PC-3 (cell line): ENCODE data around the gene TMPRSS15. TPM values are rescaled to one million over a fixed set of nuclear protein-coding genes. Genes with fewer than 3 reads are reported as not detected.
"Not testable (repeated sequence)": the region's sequence is repeated elsewhere in the genome, so short reads cannot be mapped to it uniquely, and the experiment has no call there.

ENCODE experiments used
- ATAC-seq: fragments of 200-7000 bp; cut with Tn5 transposase; 2 replicates; pipeline ENCODE4 v1.9.1; 2020; ENCODE audit warnings: mild to moderate bottlenecking, moderate library complexity
- BruUV-seq: library from RNA; stranded (reverse); fragments of 400-500 nt; replicated peaks from 2 replicates; lab custom pipeline; 2021; lab: Mats Ljungman, UMichigan
- CTCF ChIA-PET: fragments of 300-600 bp; sonication (Branson Sonifier 250); formaldehyde crosslinking; loops from one replicate; lab custom pipeline; 2022; ENCODE audit warnings: antibody characterized with exemption; lab: Charles Lee
- POLR2A ChIA-PET: fragments of 300-600 bp; sonication (Branson Sonifier 250); formaldehyde crosslinking; loops from one replicate; lab custom pipeline; 2022; ENCODE audit warnings: antibody characterized with exemption; ENCODE audit not compliant: unreplicated experiment; lab: Charles Lee
- DNase-seq: peaks from one replicate; pipeline ENCODE4 v3.0.0-alpha.2; 2015
- H2AFZ ChIP-seq: fragments of 300-600 bp; sonication (generic); 2 replicates; pipeline ENCODE4 v1.6.0; 2016; ENCODE audit warnings: antibody characterized with exemption, low read length
- H3F3A ChIP-seq: fragments of 300-600 bp; sonication (generic); one replicate; pipeline ENCODE4 v1.6.0; 2017; ENCODE audit warnings: antibody characterized with exemption, low read length, control low read depth, mild to moderate bottlenecking; ENCODE audit not compliant: unreplicated experiment
- H3K27ac ChIP-seq: fragments of 300-600 bp; sonication (generic); 2 replicates; pipeline ENCODE4 v1.5.1; 2016; ENCODE audit warnings: mild to moderate bottlenecking, low read length
- H3K27me3 ChIP-seq: fragments of 300-600 bp; sonication (generic); 2 replicates; pipeline ENCODE4 v1.6.1; 2016; ENCODE audit warnings: low read length, mixed read lengths
- H3K36me3 ChIP-seq: fragments of 300-600 bp; sonication (generic); 2 replicates; pipeline ENCODE4 v1.6.1; 2016; ENCODE audit warnings: low read depth, mixed run types, low read length, mixed read lengths
- H3K4me1 ChIP-seq: fragments of 300-600 bp; sonication (generic); 2 replicates; pipeline ENCODE4 v1.5.1; 2016; ENCODE audit warnings: low read length; ENCODE audit not compliant: insufficient read depth
- H3K4me2 ChIP-seq: fragments of 300-600 bp; sonication (generic); 2 replicates; pipeline ENCODE4 v1.6.0; 2016; ENCODE audit warnings: low read length
- H3K4me3 ChIP-seq: fragments of 300-600 bp; sonication (generic); 2 replicates; pipeline ENCODE4 v1.5.1; 2016; ENCODE audit warnings: mild to moderate bottlenecking, low read length, mixed read lengths
- H3K79me2 ChIP-seq: fragments of 300-600 bp; sonication (generic); 2 replicates; pipeline ENCODE4 v1.6.1; 2017; ENCODE audit warnings: low read length, mixed read lengths
- H3K9ac ChIP-seq: fragments of 300-600 bp; sonication (generic); 2 replicates; pipeline ENCODE4 v1.6.0; 2016; ENCODE audit warnings: mild to moderate bottlenecking, low read length
- H3K9me2 ChIP-seq: fragments of 300-600 bp; sonication (generic); replicated peaks from 2 replicates; pipeline ENCODE4 v1.6.1; 2016; ENCODE audit warnings: mixed run types, low read length, mixed read lengths
- H3K9me3 ChIP-seq: fragments of 300-600 bp; sonication (generic); 2 replicates; pipeline ENCODE4 v1.6.1; 2016; ENCODE audit warnings: low read length, mixed read lengths
- H4K20me1 ChIP-seq: fragments of 300-600 bp; sonication (generic); 2 replicates; pipeline ENCODE4 v1.6.1; 2016; ENCODE audit warnings: low read length, mixed read lengths
- EZH2 ChIP-seq: fragments of 300-600 bp; sonication (generic); IDR thresholded peaks from one replicate; pipeline ENCODE4 v1.6.1; 2017; ENCODE audit warnings: antibody characterized with exemption, mild to moderate bottlenecking, low read length; ENCODE audit not compliant: unreplicated experiment
- EZH2phosphoT487 ChIP-seq: fragments of 300-600 bp; sonication (generic); IDR thresholded peaks from 2 replicates; pipeline ENCODE4 v1.6.1; 2018; ENCODE audit warnings: mild to moderate bottlenecking, antibody characterized with exemption, low read length, borderline replicate concordance
- intact Hi-C: fragments of 100-400 bp; cut with micrococcal nuclease; formaldehyde crosslinking; loops from 2 replicates; pipeline ENCODE4 v1.9.0; 2023
- total RNA-seq: library from RNA; depleted of rRNA; stranded (reverse); fragments of >200 nt; gene quantifications from 2 replicates; pipeline ENCODE4 v1.2.3, GENCODE V29; 2014
- TF ChIP-seq, protein P1 (sequence below): fragments of 300-600 bp; sonication (generic); conservative IDR thresholded peaks from 2 replicates; pipeline ENCODE4 v1.5.1; 2017; ENCODE audit warnings: antibody characterized with exemption, low read depth, mild to moderate bottlenecking, low read length

TMPRSS15 gene
- total RNA-seq, 1 experiment from 2014 or later, result not detected

DNA sequence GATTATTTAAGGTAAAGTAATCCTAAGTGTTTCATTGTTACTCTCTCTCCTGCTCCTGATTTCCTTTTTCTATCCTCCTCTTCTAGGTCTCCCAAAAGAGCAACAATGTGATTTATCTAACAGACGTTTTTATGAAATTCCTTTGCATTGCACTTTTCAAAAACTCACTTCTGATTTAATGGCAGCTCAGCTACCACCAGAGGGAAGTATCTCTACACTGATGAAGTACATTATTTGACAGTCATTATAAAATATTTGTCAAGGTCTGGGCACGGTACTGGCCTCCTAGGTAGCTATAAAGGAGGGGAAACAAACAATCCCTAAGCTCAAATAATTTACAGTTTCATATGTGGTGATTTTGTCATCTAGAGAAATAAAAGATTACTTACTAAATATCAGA lies 15.6 kb downstream of the TMPRSS15 start:
- intact Hi-C loops, result no loop called here
- DNase-seq (no peak), ATAC-seq (no peak)
- H3K79me2 ChIP-seq, result no peaks in the 10 kb centered on the region
- ChIA-PET POLR2A (no interaction called here), CTCF (no interaction called here)
- H3K4me3 ChIP-seq, result no peak overlapping the region
- H3K4me2 ChIP-seq, result no peak overlapping the region
- TF ChIP-seq, protein P1, sequence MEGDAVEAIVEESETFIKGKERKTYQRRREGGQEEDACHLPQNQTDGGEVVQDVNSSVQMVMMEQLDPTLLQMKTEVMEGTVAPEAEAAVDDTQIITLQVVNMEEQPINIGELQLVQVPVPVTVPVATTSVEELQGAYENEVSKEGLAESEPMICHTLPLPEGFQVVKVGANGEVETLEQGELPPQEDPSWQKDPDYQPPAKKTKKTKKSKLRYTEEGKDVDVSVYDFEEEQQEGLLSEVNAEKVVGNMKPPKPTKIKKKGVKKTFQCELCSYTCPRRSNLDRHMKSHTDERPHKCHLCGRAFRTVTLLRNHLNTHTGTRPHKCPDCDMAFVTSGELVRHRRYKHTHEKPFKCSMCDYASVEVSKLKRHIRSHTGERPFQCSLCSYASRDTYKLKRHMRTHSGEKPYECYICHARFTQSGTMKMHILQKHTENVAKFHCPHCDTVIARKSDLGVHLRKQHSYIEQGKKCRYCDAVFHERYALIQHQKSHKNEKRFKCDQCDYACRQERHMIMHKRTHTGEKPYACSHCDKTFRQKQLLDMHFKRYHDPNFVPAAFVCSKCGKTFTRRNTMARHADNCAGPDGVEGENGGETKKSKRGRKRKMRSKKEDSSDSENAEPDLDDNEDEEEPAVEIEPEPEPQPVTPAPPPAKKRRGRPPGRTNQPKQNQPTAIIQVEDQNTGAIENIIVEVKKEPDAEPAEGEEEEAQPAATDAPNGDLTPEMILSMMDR, result peak; percentile 28; the same call in 1 of the 2 replicates
- TF ChIP-seq EZH2phosphoT487, result no peak
- no peak for TF ChIP-seq EZH2
- H3K27ac ChIP-seq, result no peak overlapping the region
- no peaks in the 10 kb centered on the region for H3K9me3 ChIP-seq
- no peaks in the 10 kb centered on the region for H3F3A ChIP-seq
- no TSS peak for BruUV-seq
- no peaks in the 10 kb centered on the region for H4K20me1 ChIP-seq
- H2AFZ ChIP-seq, result no peak overlapping the region
- H3K27me3 ChIP-seq, result no peaks in the 10 kb centered on the region
- no peaks in the 10 kb centered on the region for H3K9me2 ChIP-seq
- no peaks in the 10 kb centered on the region for H3K4me1 ChIP-seq
- H3K36me3 ChIP-seq, result no peaks in the 10 kb centered on the region
- no peak overlapping the region for H3K9ac ChIP-seq

DNA sequence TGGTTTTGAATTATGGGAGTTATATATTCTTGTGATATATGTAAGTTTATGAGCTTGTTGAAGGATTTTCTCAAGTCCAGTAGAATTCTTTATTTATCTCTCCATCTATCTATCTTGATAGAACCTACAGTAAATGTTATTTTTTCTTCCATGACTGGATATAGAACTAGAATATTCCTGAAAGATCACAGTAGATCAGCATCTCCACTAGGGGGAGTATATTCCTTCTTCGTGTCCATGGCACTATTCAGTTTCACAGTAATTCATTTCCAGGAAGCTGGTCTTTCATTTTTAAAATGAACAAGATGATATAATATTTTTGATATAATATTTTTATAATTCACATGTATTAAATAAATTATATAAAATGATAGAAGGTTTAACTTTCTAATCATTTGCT lies 18.8 kb downstream of the TMPRSS15 start:
- no peaks in the 10 kb centered on the region for H3K79me2 ChIP-seq
- no peak overlapping the region for H2AFZ ChIP-seq
- no peaks in the 10 kb centered on the region for H3K27me3 ChIP-seq
- no peak overlapping the region for H3K27ac ChIP-seq
- ChIA-PET POLR2A (no interaction called here), CTCF (no interaction called here)
- ATAC-seq, result no peak; the same call in 1 of the 2 replicates
- H4K20me1 ChIP-seq, result no peaks in the 10 kb centered on the region
- intact Hi-C loops, result no loop called here
- no peaks in the 10 kb centered on the region for H3K4me1 ChIP-seq
- H3K4me3 ChIP-seq, result no peak overlapping the region
- no peak overlapping the region for H3K9ac ChIP-seq
- peak; percentile 54 for DNase-seq
- no peaks in the 10 kb centered on the region for H3F3A ChIP-seq
- no peaks in the 10 kb centered on the region for H3K9me2 ChIP-seq
- TF ChIP-seq, protein P1, result peak; percentile 64
- no peak for TF ChIP-seq EZH2
- BruUV-seq, result no TSS peak
- no peak overlapping the region for H3K4me2 ChIP-seq
- no peaks in the 10 kb centered on the region for H3K36me3 ChIP-seq
- no peaks in the 10 kb centered on the region for H3K9me3 ChIP-seq

DNA sequence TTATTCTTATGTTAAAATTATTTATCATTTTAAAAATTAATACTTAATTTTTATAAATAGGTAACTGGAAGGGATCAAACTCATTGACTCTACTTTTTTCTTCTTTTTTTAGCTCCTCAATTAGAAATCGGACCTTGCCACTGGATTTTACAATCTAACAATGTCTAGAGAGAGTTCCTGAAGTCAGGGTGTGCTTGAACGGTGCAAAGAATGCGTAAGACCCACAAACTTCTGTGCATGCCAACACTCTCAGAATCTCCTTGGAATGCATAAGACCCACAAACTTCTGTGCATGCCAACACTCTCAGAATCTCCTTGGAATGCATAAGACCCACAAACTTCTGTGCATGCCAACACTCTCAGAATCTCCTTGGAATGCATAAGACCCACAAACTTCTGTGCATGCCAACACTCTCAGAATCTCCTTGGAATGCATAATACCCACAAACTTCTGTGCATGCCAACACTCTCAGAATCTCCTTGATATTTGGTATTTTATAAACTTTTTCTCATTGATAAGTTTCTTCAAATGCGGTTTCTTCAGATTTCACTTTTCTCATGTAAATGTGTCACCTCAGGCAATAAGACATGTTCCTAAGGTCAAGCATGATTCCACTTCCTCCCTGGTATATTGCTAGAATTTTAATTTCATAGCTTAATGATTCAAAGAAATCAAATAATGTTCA lies 20.5 kb downstream of the TMPRSS15 start:
- H3K9me2 ChIP-seq, intact Hi-C loops, POLR2A ChIA-PET, H3F3A ChIP-seq, H3K27me3 ChIP-seq, H4K20me1 ChIP-seq, H3K4me1 ChIP-seq, H3K36me3 ChIP-seq, BruUV-seq, H3K79me2 ChIP-seq, ATAC-seq, H2AFZ ChIP-seq, H3K4me3 ChIP-seq, DNase-seq, CTCF ChIA-PET, H3K9me3 ChIP-seq, H3K27ac ChIP-seq, H3K4me2 ChIP-seq, H3K9ac ChIP-seq: not testable (repeated sequence)
